Fibroblast of lung (primary cell): ENCODE data around the gene DPM3.

Experiments used
- EZH2 ChIP-seq: IDR thresholded peaks from 2 replicates; pipeline ENCODE4 v1.5.1; 2012; ENCODE audit warnings: low read length, control low read depth, mild to moderate bottlenecking; ENCODE audit errors: missing control alignments
- TF ChIP-seq, protein P1 (sequence below), 2 donors: IDR thresholded peaks in 1 of 2; conservative IDR thresholded peaks in 1 of 2; 1 replicate in 1 of 2; 2 replicates in 1 of 2; pipeline ENCODE4 v1.5.1; 2011 to 2012; ENCODE audit warnings: low read length in 2 of 2, control low read depth in 1 of 2, inconsistent platforms in 1 of 2, low read depth in 1 of 2, mild to moderate bottlenecking in 1 of 2

DNA sequence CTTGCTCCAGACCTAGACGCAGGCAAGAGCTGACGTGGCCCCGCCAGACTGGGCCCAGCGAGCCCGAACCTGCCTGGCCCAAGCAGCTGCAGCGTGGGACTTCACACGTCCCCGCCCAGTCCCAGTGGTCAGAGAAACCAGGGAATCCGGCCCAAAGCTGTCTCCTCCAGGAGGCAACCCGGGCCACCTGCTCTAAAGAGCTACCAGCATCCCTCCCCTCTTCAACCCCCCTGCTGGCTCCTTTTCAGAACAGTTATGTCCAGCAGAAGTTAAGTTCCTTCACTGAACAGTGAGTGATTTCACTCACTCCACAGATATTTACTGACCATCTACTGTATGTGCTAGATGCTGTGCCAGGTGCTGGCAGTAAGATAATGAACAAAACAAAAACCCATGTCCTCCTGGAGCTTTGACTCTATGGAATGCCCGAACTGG lies 14.8 kb downstream of the DPM3 start:
- TF ChIP-seq, protein P1, sequence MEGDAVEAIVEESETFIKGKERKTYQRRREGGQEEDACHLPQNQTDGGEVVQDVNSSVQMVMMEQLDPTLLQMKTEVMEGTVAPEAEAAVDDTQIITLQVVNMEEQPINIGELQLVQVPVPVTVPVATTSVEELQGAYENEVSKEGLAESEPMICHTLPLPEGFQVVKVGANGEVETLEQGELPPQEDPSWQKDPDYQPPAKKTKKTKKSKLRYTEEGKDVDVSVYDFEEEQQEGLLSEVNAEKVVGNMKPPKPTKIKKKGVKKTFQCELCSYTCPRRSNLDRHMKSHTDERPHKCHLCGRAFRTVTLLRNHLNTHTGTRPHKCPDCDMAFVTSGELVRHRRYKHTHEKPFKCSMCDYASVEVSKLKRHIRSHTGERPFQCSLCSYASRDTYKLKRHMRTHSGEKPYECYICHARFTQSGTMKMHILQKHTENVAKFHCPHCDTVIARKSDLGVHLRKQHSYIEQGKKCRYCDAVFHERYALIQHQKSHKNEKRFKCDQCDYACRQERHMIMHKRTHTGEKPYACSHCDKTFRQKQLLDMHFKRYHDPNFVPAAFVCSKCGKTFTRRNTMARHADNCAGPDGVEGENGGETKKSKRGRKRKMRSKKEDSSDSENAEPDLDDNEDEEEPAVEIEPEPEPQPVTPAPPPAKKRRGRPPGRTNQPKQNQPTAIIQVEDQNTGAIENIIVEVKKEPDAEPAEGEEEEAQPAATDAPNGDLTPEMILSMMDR (conservative IDR thresholded peaks at IDR 0.05 in 1 of 2, IDR thresholded peaks at IDR 0.05 in 1 of 2; ENCODE audit: low read depth in 1 of 2, low read length in 2 of 2) = no peak
- no peak for TF ChIP-seq EZH2
